ENCODE results near the gene IQCK.
A peak's percentile ranks its signal among the peaks of the same experiment; 100 is the strongest.

Gene IQCK

GRCh38 chr16:19841184-19841583 lies 123.1 kb downstream of the IQCK start:
- no peak for DNase-seq

- no peak for DNase-seq
Measured at GRCh38 chr16:19842426-19843157, 124.5 kb downstream of the IQCK start.

DNA sequence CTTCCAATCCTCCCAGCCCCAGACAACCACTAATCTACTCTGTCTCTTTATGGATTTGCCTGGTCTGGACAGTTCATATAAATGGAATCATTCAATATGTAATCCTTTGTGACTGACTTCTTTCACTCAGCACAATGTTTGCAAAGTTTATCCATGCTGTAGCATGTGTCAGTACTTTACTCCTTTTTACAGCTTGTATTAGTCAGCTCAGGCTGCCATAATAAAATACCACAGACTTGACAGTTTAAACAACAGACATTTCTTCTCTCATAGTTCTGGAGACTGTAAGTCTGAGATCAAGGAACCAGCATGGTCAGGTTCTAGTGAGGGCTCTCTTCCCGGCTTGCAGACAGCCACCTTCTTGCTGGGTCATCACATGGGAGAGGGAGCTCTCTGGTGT lies 125.3 kb downstream of the IQCK start:
- no peak for DNase-seq

- no peak for DNase-seq
Measured at GRCh38 chr16:19844945-19845641, 127.0 kb downstream of the IQCK start.

DNA sequence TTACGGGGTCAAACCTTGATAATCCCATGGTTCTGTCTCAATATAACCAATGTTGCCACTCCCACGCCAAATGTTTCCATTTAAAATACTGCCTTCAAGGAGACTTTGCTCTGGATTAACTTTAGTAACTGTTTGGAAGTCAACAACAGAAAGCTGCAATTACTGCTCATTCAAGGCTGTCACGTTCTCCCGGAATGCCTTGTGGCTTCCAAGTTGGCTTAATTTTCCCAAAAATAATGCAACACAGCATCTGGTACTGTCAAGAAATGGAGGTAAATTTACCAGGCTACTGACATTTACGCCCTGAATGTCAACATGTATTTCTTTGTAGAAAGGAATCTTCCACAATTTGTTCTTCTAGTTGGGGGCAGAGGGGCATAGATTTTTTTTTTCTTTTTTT lies 128.4 kb downstream of the IQCK start:
- no peak for DNase-seq

DNA sequence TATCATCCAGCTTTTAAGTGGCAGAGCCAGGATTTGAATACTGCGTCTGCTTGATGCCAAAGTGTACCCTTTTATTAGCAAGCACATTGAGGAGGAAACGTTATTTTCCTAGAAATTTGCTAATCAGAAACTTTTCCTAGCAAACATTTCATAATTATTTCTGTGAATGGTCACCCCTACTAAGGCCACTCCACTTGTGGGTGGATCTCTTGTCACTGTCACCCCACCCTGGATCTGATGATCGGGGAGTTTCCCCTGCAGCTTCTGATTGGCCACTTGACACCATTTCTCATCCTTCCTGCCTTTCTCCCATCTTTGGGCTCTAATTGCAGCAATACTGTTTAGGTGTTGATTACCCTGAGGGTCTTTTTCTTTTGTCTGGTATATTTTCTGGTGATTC lies 130.7 kb downstream of the IQCK start:
- DNase-seq = no peak

- peak; percentile 79 for DNase-seq
Measured at GRCh38 chr16:19850131-19850817, 132.2 kb downstream of the IQCK start.

- no peak for DNase-seq
Measured at GRCh38 chr16:19851476-19851875, 133.4 kb downstream of the IQCK start.

GRCh38 chr16:19853132-19853741 lies 135.2 kb downstream of the IQCK start:
- no peak for DNase-seq

- no peak for DNase-seq
Measured at GRCh38 chr16:19853742-19854542, 135.9 kb downstream of the IQCK start.

- DNase-seq = no peak
Measured at GRCh38 chr16:19854543-19854876, 136.4 kb downstream of the IQCK start.

DNA sequence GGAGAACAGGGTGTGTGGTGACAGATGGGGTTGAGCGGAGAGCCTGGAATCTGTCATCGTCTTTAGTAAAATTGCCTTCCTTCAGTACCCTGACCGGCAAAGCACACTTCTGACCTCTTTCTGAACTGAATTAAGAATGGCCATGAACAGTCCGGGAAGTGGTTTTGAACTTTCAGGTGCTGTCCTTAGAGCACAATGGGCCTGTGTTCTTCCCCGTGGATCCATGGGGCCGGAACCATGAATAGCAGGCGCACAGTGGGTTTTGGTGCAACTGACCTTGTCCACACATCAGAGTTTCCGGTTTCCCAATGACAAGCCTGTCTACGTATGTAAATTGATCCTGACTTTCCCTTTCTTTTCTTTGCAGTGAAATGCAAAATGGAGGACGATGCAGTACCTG lies 138.0 kb downstream of the IQCK start:
- DNase-seq = no peak

- DNase-seq = no peak
Measured at GRCh38 chr16:19857593-19858339, 139.7 kb downstream of the IQCK start.

GRCh38 chr16:19858340-19859018 lies 140.4 kb downstream of the IQCK start:
- no peak for DNase-seq

- no peak for DNase-seq
Measured at GRCh38 chr16:19859166-19859565, 141.1 kb downstream of the IQCK start.

DNA sequence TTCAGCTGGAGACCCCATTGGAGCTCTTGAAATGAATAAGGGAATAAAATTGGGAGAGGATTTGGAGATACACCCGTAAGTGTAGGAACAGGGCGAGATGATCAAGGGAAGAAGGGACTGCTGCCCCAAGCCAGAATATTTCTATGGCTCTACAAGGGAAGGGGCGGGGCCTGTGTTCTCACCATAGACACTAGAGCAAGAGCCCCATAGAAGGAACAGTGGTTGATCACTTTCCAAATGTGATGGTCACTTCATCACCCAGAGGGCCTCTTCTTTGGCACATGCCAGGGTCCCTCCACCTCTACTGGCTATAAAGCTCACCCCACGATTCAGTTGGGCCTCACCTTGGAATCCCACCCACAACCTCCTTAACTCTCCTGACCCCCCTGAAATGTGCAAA lies 141.5 kb downstream of the IQCK start:
- DNase-seq = no peak

GRCh38 chr16:19860166-19861041 lies 142.3 kb downstream of the IQCK start:
- peak; percentile 9 for DNase-seq

- no peak for DNase-seq
Measured at GRCh38 chr16:19861133-19861532, 143.1 kb downstream of the IQCK start.

- no peak for DNase-seq
Measured at GRCh38 chr16:19861811-19862327, 143.8 kb downstream of the IQCK start.

DNA sequence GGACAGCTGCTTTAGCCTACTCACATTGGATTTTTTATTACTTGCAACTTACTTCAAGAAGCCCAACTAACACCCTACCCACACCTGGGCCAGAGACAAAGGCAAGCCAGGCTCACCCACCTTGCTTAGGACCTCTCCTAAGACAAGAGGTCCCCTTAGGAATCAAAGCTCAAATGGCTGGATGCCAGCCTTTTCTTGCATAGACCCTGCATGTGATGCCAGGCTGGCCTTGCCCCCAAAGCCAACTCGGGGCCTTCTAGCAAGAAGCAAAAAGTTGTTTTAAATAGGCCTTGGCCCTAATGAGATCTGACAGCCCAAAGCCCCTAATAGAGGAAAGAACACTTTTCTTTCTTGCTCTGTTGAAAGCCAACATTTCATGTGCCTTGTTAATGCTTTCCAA lies 145.9 kb downstream of the IQCK start:
- DNase-seq = no peak
